SK-N-SH (cell line): ENCODE data around the gene FBH1. TPM values are rescaled to one million over a fixed set of nuclear protein-coding genes. Genes with fewer than 3 reads are reported as not detected.
"Not testable (repeated sequence)": the region's sequence is repeated elsewhere in the genome, so short reads cannot be mapped to it uniquely, and the experiment has no call there.

Experiments
- CTCF ChIA-PET: fragments of 300-600, 350-600 bp; formaldehyde crosslinking; extraction: SDS; loops from one replicate; lab custom pipeline; 2021; lab: Yijun Ruan, JAX
- POLR2A ChIA-PET: fragments of 350-600 bp; sonication (Branson Sonifier 250); formaldehyde crosslinking; extraction: SDS; loops from one replicate; lab custom pipeline; 2020; ENCODE audit warnings: antibody characterized with exemption, inconsistent platforms; lab: Yijun Ruan, JAX
- DNase-seq: peaks from one replicate; pipeline ENCODE4 v3.0.0; 2012
- H2AFZ ChIP-seq: fragments of 200-600 bp; sonication (generic); 2 replicates; pipeline ENCODE4 v1.8.1; 2016; ENCODE audit warnings: antibody characterized with exemption, mild to moderate bottlenecking, low read depth
- H3F3A ChIP-seq: fragments of 200-600 bp; sonication (generic); replicated peaks from 2 replicates; pipeline ENCODE3; 2016; ENCODE audit warnings: antibody characterized with exemption, mild to moderate bottlenecking; ENCODE audit not compliant: insufficient read depth
- H3K27ac ChIP-seq, 2 experiments: fragments of 200-500 bp in 1 of 2; fragments of 200-600 bp in 1 of 2; sonication (Bioruptor generic) in 1 of 2; sonication (generic), shearing (Covaris generic) in 1 of 2; 2 replicates each; pipeline versions ENCODE4 v1.5.1 to v1.6.1; 2014 to 2016; ENCODE audit warnings: low read depth in 2 of 2, inconsistent platforms in 1 of 2, low read length in 1 of 2, mild to moderate bottlenecking in 1 of 2, mixed read lengths in 1 of 2
- H3K27me3 ChIP-seq: fragments of 200-600 bp; sonication (generic), shearing (Covaris generic); 2 replicates; pipeline ENCODE4 v1.6.1; 2016; ENCODE audit warnings: mixed run types; ENCODE audit not compliant: insufficient read depth
- H3K36me3 ChIP-seq, 2 experiments: fragments of 200-500 bp in 1 of 2; fragments of 200-600 bp in 1 of 2; sonication (Bioruptor generic) in 1 of 2; sonication (generic) in 1 of 2; replicated peaks in 1 of 2; 2 replicates each; pipeline versions ENCODE3 to v1.5.1; 2014 to 2016; ENCODE audit warnings: low read length in 1 of 2, mild to moderate bottlenecking in 1 of 2; ENCODE audit not compliant: insufficient read depth in 2 of 2, control insufficient read depth in 1 of 2
- H3K4me1 ChIP-seq, 2 experiments: fragments of 200-500 bp in 1 of 2; fragments of 200-600 bp in 1 of 2; sonication (Bioruptor generic) in 1 of 2; sonication (generic), shearing (Covaris generic) in 1 of 2; 2 replicates each; pipeline versions ENCODE4 v1.5.1 to v1.6.1; 2014 to 2016; ENCODE audit warnings: low read depth in 1 of 2, low read length in 1 of 2, mixed run types in 1 of 2; ENCODE audit not compliant: insufficient read depth in 2 of 2, control insufficient read depth in 1 of 2
- H3K4me2 ChIP-seq: fragments of 200-600 bp; sonication (generic), shearing (Covaris generic); 2 replicates; pipeline ENCODE4 v1.6.1; 2017; ENCODE audit warnings: mixed run types
- H3K4me3 ChIP-seq, 2 experiments: fragments of 200-500 bp in 1 of 2; fragments of 200-600 bp in 1 of 2; sonication (Bioruptor generic) in 1 of 2; sonication (generic), shearing (Covaris generic) in 1 of 2; 2 replicates each; pipeline versions ENCODE4 v1.5.1 to v1.8.1; 2014 to 2016; ENCODE audit warnings: low read depth in 2 of 2, inconsistent platforms in 1 of 2, low read length in 1 of 2, mild to moderate bottlenecking in 1 of 2, mixed read lengths in 1 of 2, moderate library complexity in 1 of 2
- H3K79me2 ChIP-seq: fragments of 200-600 bp; sonication (generic); 2 replicates; pipeline ENCODE4 v1.8.1; 2017; ENCODE audit warnings: mild to moderate bottlenecking; ENCODE audit not compliant: insufficient read depth
- H3K9ac ChIP-seq: fragments of 200-600 bp; sonication (generic); 2 replicates; pipeline ENCODE4 v1.6.1; 2017; ENCODE audit warnings: mixed run types
- H3K9me2 ChIP-seq: fragments of 200-600 bp; sonication (generic); 2 replicates; pipeline ENCODE4 v1.6.1; 2017; ENCODE audit warnings: mixed run types
- H3K9me3 ChIP-seq: fragments of 200-600 bp; sonication (generic); 2 replicates; pipeline ENCODE4 v1.6.1; 2017; ENCODE audit warnings: mixed run types, mild to moderate bottlenecking, moderate library complexity
- H4K20me1 ChIP-seq: fragments of 200-600 bp; sonication (generic); 2 replicates; pipeline ENCODE4 v1.6.1; 2017; ENCODE audit warnings: mild to moderate bottlenecking, mixed run types; ENCODE audit not compliant: insufficient read depth
- CTCF ChIP-seq: fragments of 200-600 bp; sonication (generic); IDR thresholded peaks from 2 replicates; pipeline ENCODE4 v1.6.1; 2017; ENCODE audit warnings: antibody characterized with exemption, mild to moderate bottlenecking, moderate library complexity
- EP300 ChIP-seq, 2 experiments: IDR thresholded peaks; 2 replicates each; pipeline versions ENCODE4 v1.4.0 to v1.6.1; 2012; ENCODE audit warnings: borderline replicate concordance in 1 of 2, low read depth in 1 of 2, low read length in 1 of 2
- EZH2phosphoT487 ChIP-seq: fragments of 200-600 bp; sonication (generic); IDR thresholded peaks from 2 replicates; pipeline ENCODE4 v1.6.1; 2017; ENCODE audit warnings: low read depth, mixed run types, mild to moderate bottlenecking, antibody characterized with exemption, moderate library complexity, borderline replicate concordance
- FOXJ3 ChIP-seq: sonication (generic); formaldehyde crosslinking; IDR thresholded peaks from 2 replicates; pipeline ENCODE4 v1.5.1; 2020; ENCODE audit warnings: mild to moderate bottlenecking, missing genetic modification reagents
- IRF3 ChIP-seq: fragments of 150-350 bp; IDR thresholded peaks from 2 replicates; pipeline ENCODE4 v1.6.1; 2016; ENCODE audit warnings: mild to moderate bottlenecking, low read depth, low read length
- JUND ChIP-seq: IDR thresholded peaks from 2 replicates; pipeline ENCODE4 v1.4.0; 2012
- MEF2A ChIP-seq: IDR thresholded peaks from 2 replicates; pipeline ENCODE4 v1.4.0; 2012; ENCODE audit warnings: low read depth, borderline replicate concordance
- NRF1 ChIP-seq: IDR thresholded peaks from 2 replicates; pipeline ENCODE4 v1.6.1; 2012; ENCODE audit warnings: low read depth, mild to moderate bottlenecking, low read length
- REST ChIP-seq: IDR thresholded peaks from 2 replicates; pipeline ENCODE4 v1.6.1; 2012; ENCODE audit warnings: mild to moderate bottlenecking, low read depth, low read length, moderate library complexity
- RFX5 ChIP-seq: IDR thresholded peaks from 2 replicates; pipeline ENCODE4 v1.6.1; 2012; ENCODE audit warnings: mild to moderate bottlenecking, improper control_type of control experiment, low read length
- SIN3A ChIP-seq: IDR thresholded peaks from 2 replicates; pipeline ENCODE4 v1.6.1; 2012; ENCODE audit warnings: low read depth, mild to moderate bottlenecking, low read length, moderate library complexity, borderline replicate concordance
- SMC3 ChIP-seq: IDR thresholded peaks from 2 replicates; pipeline ENCODE4 v1.6.1; 2012; ENCODE audit warnings: low read depth, low read length, improper control_type of control experiment
- TAF1 ChIP-seq: IDR thresholded peaks from 2 replicates; pipeline ENCODE4 v1.6.1; 2012; ENCODE audit warnings: low read depth, mild to moderate bottlenecking, low read length, moderate library complexity, borderline replicate concordance
- TEAD4 ChIP-seq: IDR thresholded peaks from 2 replicates; pipeline ENCODE4 v1.4.0; 2012; ENCODE audit warnings: mild to moderate bottlenecking, borderline replicate concordance; ENCODE audit not compliant: insufficient read depth
- ZBTB33 ChIP-seq: IDR thresholded peaks from 2 replicates; pipeline ENCODE4 v1.4.0; 2012; ENCODE audit warnings: low read depth, borderline replicate concordance
- WGBS: methylation state at CpG from one replicate; pipeline ENCODE4 v1.1.6; 2017; ENCODE audit warnings: low lambda C conversion rate; 5-methylcytosine and 5-hydroxymethylcytosine counted together
- polyA plus RNA-seq, 3 experiments: library from polyadenylated mRNA; depleted of rRNA; stranded (reverse); fragments of >200 nt; gene quantifications; 2 replicates each; pipeline ENCODE4 v1.2.3, GENCODE V29; 2012

The FBH1 gene
- polyA plus RNA-seq, 1 of the 3 experiments (the other 2 are of a cell fraction), result 60.9 TPM

GRCh38 chr10:5876181-5876768 is 13.8 kb upstream of the FBH1 start (continued):
- TF ChIP-seq IRF3 (no peak), MEF2A (no peak), EZH2phosphoT487 (no peak), TAF1 (no peak)

- H3K9me2 ChIP-seq, H3K79me2 ChIP-seq, H3K4me3 ChIP-seq, H3K9me3 ChIP-seq, DNase-seq, H3K27me3 ChIP-seq, H2AFZ ChIP-seq, H4K20me1 ChIP-seq, H3K9ac ChIP-seq: not testable (repeated sequence)
- Histone ChIP-seq H3K36me3 (peaks cover 30% of the 10 kb centered on the region in 2 experiments), H3F3A (peaks cover 24% of the 10 kb centered on the region), H3K4me1 (peaks cover 8 to 14% of the 10 kb centered on the region in 2 experiments; a peak in 2 of 4 replicates), H3K27ac (peak overlapping the region; percentile 66 to 97), H3K4me2 (peak overlapping the region; percentile 67; the same call in 1 of the 2 replicates)
- ChIA-PET POLR2A (interaction anchor here (2.3 kb wide), 1 partner anchor 13 kb away, joined by 12 read pairs; the partner anchor contains the start of genes ANKRD16 and FBH1), CTCF (interaction anchor here (1.1 to 1.5 kb wide), 3 partner anchors 9 to 27 kb away, joined by 3 read pairs; no protein-coding TSS in a partner anchor)
- 85% methylated on average over 7 of the region's 7 CpGs for WGBS
These were observed 13.0 kb upstream of the FBH1 start for GRCh38 chr10:5877041-5877440.

GRCh38 chr10:5882961-5883360 is 7.1 kb upstream of the FBH1 start:
- H3K27ac ChIP-seq, result no peak overlapping the region
- ChIA-PET CTCF (no interaction called here), POLR2A (no interaction called here)
- peaks cover 10% of the 10 kb centered on the region for H3F3A ChIP-seq
- DNase-seq, result no peak
- H3K36me3 ChIP-seq, result peaks cover 46 to 56% of the 10 kb centered on the region in 2 experiments
- H3K4me1 ChIP-seq, result peaks cover 3 to 6% of the 10 kb centered on the region in 2 experiments; a peak in 2 of 4 replicates
- H3K9ac ChIP-seq, result no peak overlapping the region
- no peaks in the 10 kb centered on the region for H3K9me2 ChIP-seq
- WGBS, result 89% methylated on average over 5 of the region's 8 CpGs
- H3K9me3 ChIP-seq, result no peaks in the 10 kb centered on the region
- no peak overlapping the region for H3K4me2 ChIP-seq
- H3K4me3 ChIP-seq, result no peak overlapping the region
- H3K27me3 ChIP-seq, result no peaks in the 10 kb centered on the region
- peaks cover 13% of the 10 kb centered on the region for H3K79me2 ChIP-seq
- H4K20me1 ChIP-seq, result no peaks in the 10 kb centered on the region
- H2AFZ ChIP-seq, result no peak overlapping the region
- TF ChIP-seq EZH2phosphoT487 (no peak), RFX5 (no peak), SMC3 (no peak), ZBTB33 (no peak), JUND (no peak), FOXJ3 (CRISPR knock-in tag) (no peak), MEF2A (no peak), TEAD4 (no peak), EP300 (IDR thresholded peaks at IDR 0.05; ENCODE audit: borderline replicate concordance in 1 of 2, low read depth in 1 of 2, low read length in 1 of 2) (no peak), REST (no peak), SIN3A (no peak), CTCF (no peak), NRF1 (no peak)
